Panc1 (cell line): ENCODE data around the gene NFATC2IP. TPM values are rescaled to one million over a fixed set of nuclear protein-coding genes. Genes with fewer than 3 reads are reported as not detected.

Experiments
- ATAC-seq: fragments of 200-7000 bp; cut with Tn5 transposase; 2 replicates; pipeline ENCODE4 v1.9.1; 2020; ENCODE audit warnings: mild to moderate bottlenecking, moderate library complexity
- BruUV-seq: library from RNA; stranded (reverse); fragments of 400-500 nt; replicated peaks from 2 replicates; lab custom pipeline; 2021; lab: Mats Ljungman, UMichigan
- CTCF ChIA-PET: fragments of 300-600 bp; sonication (Branson Sonifier 250); formaldehyde crosslinking; loops from one replicate; lab custom pipeline; 2022; ENCODE audit warnings: antibody characterized with exemption; lab: Charles Lee
- POLR2A ChIA-PET: fragments of 300-600 bp; sonication (Branson Sonifier 250); formaldehyde crosslinking; loops from one replicate; lab custom pipeline; 2022; ENCODE audit warnings: antibody characterized with exemption; lab: Charles Lee
- DNase-seq: peaks from one replicate; pipeline ENCODE4 v3.0.0-alpha.2; 2010; ENCODE audit warnings: low read depth, low spot score
- H3K27ac ChIP-seq: 2 replicates; pipeline ENCODE4 v1.5.1; 2011; ENCODE audit warnings: mild to moderate bottlenecking, low read length, inconsistent platforms
- H3K27me3 ChIP-seq: fragments of 200-500 bp; sonication (Bioruptor generic); 2 replicates; pipeline ENCODE4 v1.6.0; 2014; ENCODE audit warnings: low read length, inconsistent platforms; ENCODE audit not compliant: control insufficient read depth, insufficient read depth
- H3K36me3 ChIP-seq: fragments of 200-500 bp; sonication (Bioruptor generic); 2 replicates; pipeline ENCODE4 v1.5.1; 2014; ENCODE audit warnings: inconsistent platforms, mild to moderate bottlenecking, low read length, moderate library complexity; ENCODE audit not compliant: control insufficient read depth, insufficient read depth
- H3K4me1 ChIP-seq: 2 replicates; pipeline ENCODE4 v1.5.1; 2011; ENCODE audit warnings: inconsistent platforms, mild to moderate bottlenecking, low read length, moderate library complexity; ENCODE audit not compliant: control insufficient read depth, insufficient read depth
- H3K4me3 ChIP-seq, 2 experiments: 2 replicates each; pipeline ENCODE4 v1.5.1; 2011 to 2012; ENCODE audit warnings: low read depth in 2 of 2, low read length in 2 of 2, mild to moderate bottlenecking in 2 of 2, inconsistent platforms in 1 of 2, moderate library complexity in 1 of 2
- H3K9me3 ChIP-seq: fragments of 200-500 bp; sonication (Bioruptor generic); 2 replicates; pipeline ENCODE4 v1.5.1; 2014; ENCODE audit warnings: low read depth, mild to moderate bottlenecking, inconsistent platforms, low read length, moderate library complexity; ENCODE audit not compliant: control insufficient read depth, insufficient read depth
- CTCF ChIP-seq: fragments of 450-650 bp; IDR thresholded peaks from 2 replicates; pipeline ENCODE4 v1.5.1; 2017; ENCODE audit warnings: mild to moderate bottlenecking
- POLR2AphosphoS5 ChIP-seq: IDR thresholded peaks from 2 replicates; pipeline ENCODE4 v1.6.1; 2012; ENCODE audit warnings: mild to moderate bottlenecking, low read depth, low read length, moderate library complexity
- REST ChIP-seq, 2 experiments: IDR thresholded peaks; 2 replicates each; pipeline ENCODE4 v1.6.1; 2011 to 2012; ENCODE audit warnings: low read depth in 2 of 2, control low read depth in 1 of 2, low read length in 1 of 2, mild to moderate bottlenecking in 1 of 2, moderate library complexity in 1 of 2; ENCODE audit not compliant: insufficient read depth in 1 of 2
- SIN3A ChIP-seq: IDR thresholded peaks from 2 replicates; pipeline ENCODE4 v1.6.1; 2012; ENCODE audit warnings: low read depth, mild to moderate bottlenecking, low read length, moderate library complexity, borderline replicate concordance; ENCODE audit not compliant: insufficient read depth
- TCF7L2 ChIP-seq: IDR thresholded peaks from 2 replicates; pipeline ENCODE4 v1.6.1; 2011; ENCODE audit warnings: mild to moderate bottlenecking, low read depth, low read length, inconsistent platforms
- in situ Hi-C: cut with HindIII; loops from 2 replicates; pipeline ENCODE4 v1.10.0; 2016; ENCODE audit warnings: low sequenced_read_pairs, low pct_unique_long_range_greater_than_20kb
- intact Hi-C: fragments of 100-400 bp; cut with micrococcal nuclease; formaldehyde crosslinking; loops from one replicate; pipeline ENCODE4 v1.10.0; 2022; ENCODE audit not compliant: unreplicated experiment
- total RNA-seq: library from RNA; stranded (reverse); gene quantifications from one replicate; pipeline ENCODE4 v1.2.1, GENCODE V29; 2021; ENCODE audit not compliant: unreplicated experiment

NFATC2IP gene
- total RNA-seq, 1 experiment from 2014 or later: 47.3 TPM

GRCh38 chr16:29011851-29012250 is 61.1 kb downstream of the NFATC2IP start:
- BruUV-seq: no TSS peak
- TF ChIP-seq CTCF: no peak
- no peak for TF ChIP-seq POLR2AphosphoS5
- no peak for ATAC-seq
- Histone ChIP-seq H3K4me1 (no peaks in the 10 kb centered on the region), H3K4me3 (no peak overlapping the region), H3K27me3 (no peaks in the 10 kb centered on the region), H3K27ac (no peak overlapping the region), H3K9me3 (no peaks in the 10 kb centered on the region), H3K36me3 (no peaks in the 10 kb centered on the region)
- in situ Hi-C loops (no loop called here), intact Hi-C loops (no loop called here)
- ChIA-PET POLR2A (no interaction called here), CTCF (no interaction called here)
- no peak for DNase-seq

- DNase-seq (no peak), ATAC-seq (no peak)
- Histone ChIP-seq H3K36me3 (no peaks in the 10 kb centered on the region), H3K4me1 (no peaks in the 10 kb centered on the region), H3K27ac (no peak overlapping the region), H3K9me3 (no peaks in the 10 kb centered on the region), H3K27me3 (no peaks in the 10 kb centered on the region), H3K4me3 (no peak overlapping the region)
- in situ Hi-C loops (no loop called here), intact Hi-C loops (no loop called here)
- no peak for TF ChIP-seq REST (IDR thresholded peaks at IDR 0.05; ENCODE audit: insufficient read depth in 1 of 2, low read depth in 2 of 2, low read length in 1 of 2)
- no peak for TF ChIP-seq POLR2AphosphoS5
- no peak for TF ChIP-seq CTCF
- no peak for TF ChIP-seq SIN3A
- no peak for TF ChIP-seq TCF7L2
- CTCF ChIA-PET: interaction anchor here (0.6 kb wide), 1 partner anchor 429 kb away, joined by 7 read pairs; no protein-coding TSS in a partner anchor
- BruUV-seq: no TSS peak
- POLR2A ChIA-PET: no interaction called here
Measured at GRCh38 chr16:29012913-29013553, 62.3 kb downstream of the NFATC2IP start.
